HG03342 (cell line): Measurements from ENCODE around the gene ANO4.
"Not testable (repeated sequence)": the region's sequence is repeated elsewhere in the genome, so short reads cannot be mapped to it uniquely, and the experiment has no call there.

Experiments
- ATAC-seq: cut with Tn5 transposase; IDR thresholded peaks from one replicate; pipeline ENCODE4 v1.9.1; 2021; ENCODE audit warnings: mild to moderate bottlenecking, moderate library complexity; ENCODE audit not compliant: unreplicated experiment

Gene ANO4

GRCh38 chr12:101078536-101079285 is 284.1 kb downstream of the ANO4 start:
- no peak for ATAC-seq

GRCh38 chr12:101082706-101083105 is 288.1 kb downstream of the ANO4 start:
- ATAC-seq = no peak

- no peak for ATAC-seq
Observed at GRCh38 chr12:101086490-101087135, 292.0 kb downstream of the ANO4 start.

- no peak for ATAC-seq
Observed at GRCh38 chr12:101087920-101088319, 293.3 kb downstream of the ANO4 start.

- ATAC-seq = no peak
Observed at GRCh38 chr12:101089271-101089670, 294.7 kb downstream of the ANO4 start.

GRCh38 chr12:101090222-101090621 is 295.6 kb downstream of the ANO4 start:
- ATAC-seq = not testable (repeated sequence)

GRCh38 chr12:101097829-101098580 is 303.4 kb downstream of the ANO4 start:
- ATAC-seq = no peak

GRCh38 chr12:101107032-101107763 is 312.6 kb downstream of the ANO4 start:
- ATAC-seq = no peak

- ATAC-seq = no peak
Observed at GRCh38 chr12:101108130-101108529, 313.6 kb downstream of the ANO4 start.

GRCh38 chr12:101110866-101111265 is 316.3 kb downstream of the ANO4 start:
- ATAC-seq = no peak

GRCh38 chr12:101111441-101111840 is 316.9 kb downstream of the ANO4 start:
- no peak for ATAC-seq

GRCh38 chr12:101115326-101115725 is 320.8 kb downstream of the ANO4 start:
- no peak for ATAC-seq

GRCh38 chr12:101116911-101117310 is 322.3 kb downstream of the ANO4 start:
- ATAC-seq = no peak

GRCh38 chr12:101117842-101118241 is 323.3 kb downstream of the ANO4 start:
- ATAC-seq = no peak

GRCh38 chr12:101127521-101128219 is 333.1 kb downstream of the ANO4 start:
- ATAC-seq = no peak

- ATAC-seq = not testable (repeated sequence)
Observed at GRCh38 chr12:101145777-101146431, 351.3 kb downstream of the ANO4 start.

GRCh38 chr12:101165319-101165718 is 370.7 kb downstream of the ANO4 start:
- ATAC-seq = no peak

- no peak for ATAC-seq
Observed at GRCh38 chr12:101166866-101167265, 372.3 kb downstream of the ANO4 start.

- no peak for ATAC-seq
Observed at GRCh38 chr12:101168001-101168400, 373.4 kb downstream of the ANO4 start.

GRCh38 chr12:101172316-101172715 is 377.7 kb downstream of the ANO4 start:
- no peak for ATAC-seq
